Hepatocyte (in vitro differentiated cells): ENCODE measurements around the gene TBC1D12.

Experiments
- EZH2 ChIP-seq: fragments of 200-600 bp; sonication (generic); IDR thresholded peaks from 2 replicates; pipeline ENCODE4 v1.6.1; 2016; ENCODE audit warnings: antibody characterized with exemption, mild to moderate bottlenecking, borderline replicate concordance
- EZH2phosphoT487 ChIP-seq: fragments of 200-600 bp; sonication (generic); IDR thresholded peaks from one replicate; pipeline ENCODE4 v1.6.1; 2018; ENCODE audit warnings: antibody characterized with exemption, mild to moderate bottlenecking, low read depth, moderate library complexity; ENCODE audit not compliant: unreplicated experiment, severe bottlenecking
- TF ChIP-seq, protein P1 (sequence below): fragments of 200-600 bp; sonication (generic); IDR thresholded peaks from 2 replicates; pipeline ENCODE4 v1.5.1; 2016; ENCODE audit warnings: antibody characterized with exemption, mild to moderate bottlenecking; ENCODE audit not compliant: poor library complexity

DNA sequence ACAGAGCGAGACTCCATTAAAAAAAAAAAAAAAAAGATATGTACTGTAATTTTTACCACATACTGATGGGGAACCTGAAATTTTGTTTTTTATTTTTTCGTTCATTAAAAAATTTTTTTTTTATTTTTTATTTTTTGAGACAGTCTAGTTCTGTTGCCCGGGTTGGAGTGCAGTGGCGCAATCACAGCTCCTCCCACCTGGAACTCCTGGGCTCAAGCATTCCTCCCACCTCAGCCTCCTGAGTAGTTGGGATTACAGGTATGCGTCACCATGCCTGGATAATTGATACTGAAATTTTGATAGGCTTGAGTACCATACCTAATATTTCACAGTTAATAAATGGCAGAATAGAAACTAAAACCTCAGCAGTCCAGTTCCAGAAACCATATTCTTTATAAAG, 122.4 kb downstream of the TBC1D12 start:
- TF ChIP-seq, protein P1, sequence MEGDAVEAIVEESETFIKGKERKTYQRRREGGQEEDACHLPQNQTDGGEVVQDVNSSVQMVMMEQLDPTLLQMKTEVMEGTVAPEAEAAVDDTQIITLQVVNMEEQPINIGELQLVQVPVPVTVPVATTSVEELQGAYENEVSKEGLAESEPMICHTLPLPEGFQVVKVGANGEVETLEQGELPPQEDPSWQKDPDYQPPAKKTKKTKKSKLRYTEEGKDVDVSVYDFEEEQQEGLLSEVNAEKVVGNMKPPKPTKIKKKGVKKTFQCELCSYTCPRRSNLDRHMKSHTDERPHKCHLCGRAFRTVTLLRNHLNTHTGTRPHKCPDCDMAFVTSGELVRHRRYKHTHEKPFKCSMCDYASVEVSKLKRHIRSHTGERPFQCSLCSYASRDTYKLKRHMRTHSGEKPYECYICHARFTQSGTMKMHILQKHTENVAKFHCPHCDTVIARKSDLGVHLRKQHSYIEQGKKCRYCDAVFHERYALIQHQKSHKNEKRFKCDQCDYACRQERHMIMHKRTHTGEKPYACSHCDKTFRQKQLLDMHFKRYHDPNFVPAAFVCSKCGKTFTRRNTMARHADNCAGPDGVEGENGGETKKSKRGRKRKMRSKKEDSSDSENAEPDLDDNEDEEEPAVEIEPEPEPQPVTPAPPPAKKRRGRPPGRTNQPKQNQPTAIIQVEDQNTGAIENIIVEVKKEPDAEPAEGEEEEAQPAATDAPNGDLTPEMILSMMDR = no peak
- TF ChIP-seq EZH2phosphoT487 (no peak), EZH2 (no peak)
